Measurements from ENCODE around the gene PHAF1.

The PHAF1 gene

DNA sequence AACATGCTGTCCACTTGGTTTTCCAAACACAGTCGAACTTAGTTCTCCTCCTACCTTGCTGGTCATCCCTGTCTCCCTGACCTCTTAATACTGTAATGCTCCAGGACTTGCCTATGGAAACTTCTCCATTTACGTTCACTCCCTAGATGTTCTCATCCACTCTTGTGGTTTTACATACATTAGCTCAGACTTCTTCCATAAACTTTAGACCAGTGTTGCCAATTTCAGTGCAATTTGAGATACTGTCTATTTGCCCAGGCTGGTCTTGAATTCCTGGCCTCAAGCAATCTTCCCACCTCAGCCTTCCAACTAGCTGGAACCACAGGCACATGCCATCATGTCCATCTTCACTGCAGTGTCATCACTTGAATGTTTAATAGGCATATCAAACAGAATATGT is 72.5 kb downstream of the PHAF1 start:
- no peak for DNase-seq (ENCODE audit: low spot score)

DNA sequence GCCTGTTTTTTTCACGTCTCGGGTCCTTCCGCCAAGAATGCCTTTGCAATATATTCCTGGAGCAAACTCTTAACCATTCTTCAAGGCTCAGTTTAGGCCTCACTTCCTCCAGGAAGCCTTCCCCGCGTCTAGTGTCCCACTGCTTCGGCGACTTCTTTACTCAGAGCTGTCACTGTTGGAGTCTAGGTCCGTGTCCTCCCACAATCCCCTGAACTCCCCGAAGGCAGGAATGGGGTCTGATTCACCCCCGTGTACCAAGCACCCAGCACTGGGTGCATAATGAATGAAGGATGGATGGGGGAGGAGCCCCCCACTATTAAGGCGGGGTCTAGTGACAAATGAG is 73.5 kb downstream of the PHAF1 start:
- no peak for DNase-seq (ENCODE audit: low spot score)

DNA sequence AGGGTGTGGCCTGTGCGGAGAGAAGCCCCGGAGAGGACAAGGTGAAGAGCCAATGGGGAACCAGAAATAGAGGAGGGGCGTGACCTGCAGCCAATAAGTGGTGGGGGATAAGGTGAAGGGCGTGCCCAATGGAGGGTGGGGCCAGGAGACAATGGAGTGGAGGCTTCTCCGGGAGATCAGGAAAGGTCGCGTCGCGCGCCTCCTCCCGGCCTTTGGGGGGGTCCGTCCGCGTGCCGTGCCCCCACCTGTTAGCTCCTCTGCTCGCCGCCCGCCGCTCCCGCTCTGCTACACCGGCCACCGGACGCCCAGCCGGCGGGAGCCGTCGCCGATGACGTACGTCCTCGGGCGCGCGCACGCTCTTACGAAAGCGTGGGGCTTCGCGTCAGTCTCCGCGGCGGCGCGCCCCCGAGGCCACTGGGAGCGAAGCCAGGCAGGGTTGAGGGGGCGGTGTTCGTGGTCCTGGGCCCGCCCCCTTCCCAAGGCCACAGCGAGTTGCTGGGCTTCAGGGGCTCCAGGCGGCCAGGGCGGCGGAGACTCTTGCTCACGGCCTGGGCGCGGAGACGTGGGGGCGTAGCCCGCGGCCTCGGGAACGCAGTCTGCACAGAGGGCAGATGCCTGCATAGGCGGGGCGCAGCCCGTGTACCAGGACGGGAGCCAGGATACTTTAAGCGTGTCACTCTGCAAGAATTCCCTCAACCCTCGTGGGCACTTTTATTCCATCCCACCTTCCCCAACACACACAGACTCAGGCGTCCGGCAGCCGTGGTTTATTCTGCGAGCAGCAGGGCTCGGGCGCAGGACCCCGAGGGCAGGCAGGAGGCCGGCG is 74.1 kb downstream of the PHAF1 start, which contains the start of gene MATCAP1:
Gene MATCAP1, minus strand, starts transcription at position 337 of the 826 bp plus-strand sequence. CDS start 3,353 bp downstream, outside the sequence.
- DNase-seq (ENCODE audit: low spot score): peak; percentile 99

DNA sequence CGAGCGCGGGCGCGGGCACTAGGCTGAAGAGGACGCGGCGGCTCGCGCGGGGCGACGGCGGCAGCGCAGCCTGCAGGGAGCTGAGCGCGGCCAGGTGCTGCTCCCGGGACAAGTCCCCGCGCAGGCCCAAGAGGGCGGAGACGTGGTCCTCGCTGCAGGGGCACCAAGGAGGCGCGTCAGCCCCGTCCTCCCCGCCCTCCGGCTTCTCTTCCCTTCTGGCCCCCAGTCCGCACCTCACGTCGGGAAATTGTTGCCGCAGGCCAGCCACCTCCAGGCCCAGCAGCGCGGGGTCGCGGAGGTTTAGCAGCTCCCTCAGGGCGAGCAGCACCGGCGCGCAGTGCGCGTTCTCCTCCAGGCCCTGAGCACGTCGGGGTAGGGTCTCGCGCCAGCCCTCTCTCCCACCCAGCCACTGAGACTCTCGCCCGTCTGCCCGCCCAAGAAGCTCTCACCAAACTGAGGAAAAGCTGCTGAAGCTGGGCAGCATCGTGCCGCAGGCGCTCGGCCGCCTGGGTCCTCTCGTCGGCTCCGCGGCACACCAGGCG is 74.8 kb downstream of the PHAF1 start:
- DNase-seq (ENCODE audit: low spot score): no peak

DNA sequence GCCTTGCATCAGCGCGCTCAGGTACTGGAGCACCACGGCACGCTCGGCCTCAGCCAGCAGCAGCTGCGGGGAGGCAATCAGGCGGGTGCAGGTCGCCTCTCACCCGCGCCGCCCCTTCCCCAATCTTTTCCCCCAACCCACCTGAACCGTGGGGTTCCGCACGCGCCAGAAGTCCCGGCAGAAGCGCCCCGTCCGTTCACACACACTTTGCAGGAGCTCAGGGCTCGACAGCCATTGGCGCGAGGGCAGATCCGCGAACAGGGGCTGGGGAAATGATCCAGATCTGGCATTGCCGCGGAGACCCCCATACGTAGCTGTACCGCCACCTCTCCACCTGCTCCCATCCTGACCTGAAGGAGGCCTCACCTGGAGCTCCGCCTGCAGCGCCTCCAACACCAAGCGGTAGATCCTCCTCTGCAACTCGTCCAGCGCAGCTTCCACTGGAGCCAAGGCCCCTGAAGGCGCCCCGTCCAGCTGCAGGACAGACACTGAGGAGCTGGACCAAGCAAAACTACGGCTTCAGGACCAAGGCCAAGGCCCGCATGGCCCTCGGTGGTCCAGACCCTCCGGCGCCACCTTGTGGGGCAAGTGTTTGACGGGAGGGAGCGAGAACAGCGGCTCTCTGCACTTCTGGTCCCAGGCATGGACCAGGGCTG is 75.4 kb downstream of the PHAF1 start:
- peak; percentile 91 for DNase-seq (ENCODE audit: low spot score)

DNA sequence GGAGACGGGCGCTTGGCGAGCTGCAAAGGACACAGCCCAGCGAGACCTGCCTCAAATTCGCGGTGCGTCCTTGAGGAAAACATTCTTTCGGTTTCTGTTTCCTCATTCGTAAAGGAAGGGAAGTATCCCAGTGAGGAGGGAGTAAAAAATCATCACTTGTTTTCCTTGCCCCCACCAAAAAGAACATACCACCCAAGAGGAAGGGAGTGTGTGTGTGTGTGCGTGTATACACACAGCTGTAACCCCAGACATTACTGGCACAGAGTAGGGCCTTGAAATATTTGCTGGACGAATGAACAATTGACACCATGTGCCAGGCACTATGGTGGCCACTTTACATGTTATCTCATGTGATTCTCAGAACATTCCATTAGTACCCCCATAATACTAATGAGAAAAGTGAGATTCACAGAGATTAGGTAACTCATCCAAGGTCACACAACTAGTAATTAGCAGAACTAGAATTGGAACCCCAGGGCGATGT is 76.0 kb downstream of the PHAF1 start:
- DNase-seq (ENCODE audit: low spot score): no peak

DNA sequence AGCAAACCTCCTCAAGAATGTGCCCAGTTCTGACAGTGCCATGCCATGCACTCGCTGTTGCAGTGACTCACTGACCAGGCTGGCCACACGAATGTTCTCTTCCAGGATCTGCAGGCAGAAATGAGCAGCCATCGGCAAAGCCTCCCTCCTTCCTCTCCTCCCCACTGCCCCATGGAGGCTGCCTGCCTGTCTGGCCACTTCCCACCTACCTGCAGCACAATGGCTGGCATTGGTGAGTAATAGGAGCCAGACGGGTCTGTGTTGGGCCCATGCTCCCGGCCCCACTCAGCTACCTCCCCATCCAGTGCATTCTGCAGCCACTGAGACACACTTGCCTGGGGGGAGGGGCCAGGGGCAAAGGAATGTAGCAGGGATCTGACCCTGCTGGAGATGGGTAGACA is 76.8 kb downstream of the PHAF1 start:
- no peak for DNase-seq (ENCODE audit: low spot score)

DNA sequence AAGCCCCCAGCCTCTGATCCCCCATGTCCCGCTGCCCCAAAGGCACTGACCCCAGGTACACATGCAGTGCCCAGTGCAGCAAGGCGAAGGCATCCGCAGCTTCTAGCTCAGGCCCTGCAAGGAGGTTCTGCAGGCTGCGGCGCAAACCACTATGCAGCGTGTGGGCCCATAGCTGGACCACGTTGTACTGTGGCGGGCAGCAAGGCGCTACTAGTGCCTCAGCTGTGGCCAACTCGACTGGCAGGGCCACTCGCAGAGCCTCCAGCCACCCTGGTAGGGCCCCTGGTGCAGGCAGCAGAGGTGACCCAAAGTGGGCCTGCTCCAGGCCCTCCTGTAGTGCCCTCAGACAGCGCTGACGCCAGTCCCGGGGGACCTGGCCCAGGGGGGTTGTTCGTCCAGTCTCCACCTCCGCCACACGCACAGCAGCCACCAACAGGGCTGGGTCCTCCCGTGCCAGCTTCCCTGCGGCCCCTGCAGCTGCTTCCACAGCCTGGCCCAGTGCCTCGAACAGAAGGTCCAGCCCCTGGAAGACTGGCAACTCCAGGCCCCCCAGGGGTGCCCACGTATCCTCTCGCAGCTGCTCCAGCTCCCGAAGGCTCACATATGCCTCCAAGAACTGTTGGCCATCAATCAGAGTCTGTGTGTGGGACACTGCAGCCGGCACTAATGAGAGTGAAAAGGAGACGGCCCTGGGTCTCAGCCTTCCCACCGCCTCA is 77.6 kb downstream of the PHAF1 start:
- DNase-seq (ENCODE audit: low spot score): no peak

DNA sequence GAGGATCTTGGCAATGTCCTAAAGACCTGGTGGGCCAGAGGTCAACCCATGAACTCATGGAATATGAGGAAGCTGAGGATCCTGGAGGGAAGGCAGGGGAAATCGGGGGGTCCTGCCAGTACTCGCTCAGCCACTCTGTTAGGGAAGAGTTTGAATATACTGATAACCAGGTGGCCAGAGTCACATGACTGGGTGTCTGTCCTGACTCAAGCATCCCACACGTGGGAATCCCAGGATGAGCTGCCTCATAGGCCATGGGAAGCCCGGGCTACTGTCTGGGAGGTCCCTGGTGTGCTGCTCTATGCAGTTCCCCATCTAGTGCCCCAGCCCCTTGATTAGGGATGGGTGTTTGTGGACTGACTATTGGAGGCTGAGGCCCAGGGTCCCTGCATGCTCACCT is 78.6 kb downstream of the PHAF1 start:
- no peak for DNase-seq (ENCODE audit: low spot score)

DNA sequence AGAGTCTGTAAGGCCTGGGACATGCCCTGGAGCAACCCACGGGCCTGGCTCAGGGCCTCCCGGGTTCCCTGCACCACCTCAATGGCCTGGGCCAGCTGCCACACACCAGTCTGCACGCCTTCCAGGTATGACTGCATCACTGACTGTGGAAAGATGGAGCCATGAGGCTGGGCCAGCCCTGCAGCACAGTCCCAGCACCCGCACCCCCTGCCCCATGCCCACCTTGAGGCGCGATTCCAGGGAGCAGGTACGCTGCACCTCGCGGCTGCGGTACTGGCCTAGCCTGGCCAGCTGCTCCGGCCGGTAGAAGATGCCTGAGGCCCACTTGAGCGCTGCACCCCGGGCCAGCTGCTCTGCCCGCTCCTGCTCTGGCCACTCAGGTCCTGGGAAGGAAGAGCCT is 79.1 kb downstream of the PHAF1 start:
- DNase-seq (ENCODE audit: low spot score): no peak

DNA sequence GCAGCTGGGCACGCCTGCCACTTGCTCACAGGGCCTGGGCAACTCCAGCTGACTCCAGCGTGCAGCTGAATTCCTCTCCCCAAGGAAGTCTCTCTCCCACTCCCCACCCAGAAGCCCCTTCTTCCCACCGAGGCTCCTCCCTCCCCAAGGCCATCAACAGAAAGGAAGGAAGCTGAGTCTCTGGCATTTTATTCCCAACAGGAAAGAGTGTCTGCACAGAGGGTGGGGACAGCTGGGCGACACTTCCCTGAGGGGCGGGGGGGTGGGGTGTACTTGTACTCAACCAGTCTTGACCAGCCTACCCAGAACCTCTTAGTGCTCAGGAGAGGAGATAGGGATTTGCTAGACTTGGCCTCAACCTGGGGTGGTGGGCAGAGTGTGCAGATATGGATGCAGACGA is 80.3 kb downstream of the PHAF1 start, which contains the start of gene EXOC3L1:
Gene EXOC3L1, minus strand, starts transcription at position 96 of the 400 bp plus-strand sequence. CDS start 460 bp downstream, outside the sequence.
- no peak for DNase-seq (ENCODE audit: low spot score)

DNA sequence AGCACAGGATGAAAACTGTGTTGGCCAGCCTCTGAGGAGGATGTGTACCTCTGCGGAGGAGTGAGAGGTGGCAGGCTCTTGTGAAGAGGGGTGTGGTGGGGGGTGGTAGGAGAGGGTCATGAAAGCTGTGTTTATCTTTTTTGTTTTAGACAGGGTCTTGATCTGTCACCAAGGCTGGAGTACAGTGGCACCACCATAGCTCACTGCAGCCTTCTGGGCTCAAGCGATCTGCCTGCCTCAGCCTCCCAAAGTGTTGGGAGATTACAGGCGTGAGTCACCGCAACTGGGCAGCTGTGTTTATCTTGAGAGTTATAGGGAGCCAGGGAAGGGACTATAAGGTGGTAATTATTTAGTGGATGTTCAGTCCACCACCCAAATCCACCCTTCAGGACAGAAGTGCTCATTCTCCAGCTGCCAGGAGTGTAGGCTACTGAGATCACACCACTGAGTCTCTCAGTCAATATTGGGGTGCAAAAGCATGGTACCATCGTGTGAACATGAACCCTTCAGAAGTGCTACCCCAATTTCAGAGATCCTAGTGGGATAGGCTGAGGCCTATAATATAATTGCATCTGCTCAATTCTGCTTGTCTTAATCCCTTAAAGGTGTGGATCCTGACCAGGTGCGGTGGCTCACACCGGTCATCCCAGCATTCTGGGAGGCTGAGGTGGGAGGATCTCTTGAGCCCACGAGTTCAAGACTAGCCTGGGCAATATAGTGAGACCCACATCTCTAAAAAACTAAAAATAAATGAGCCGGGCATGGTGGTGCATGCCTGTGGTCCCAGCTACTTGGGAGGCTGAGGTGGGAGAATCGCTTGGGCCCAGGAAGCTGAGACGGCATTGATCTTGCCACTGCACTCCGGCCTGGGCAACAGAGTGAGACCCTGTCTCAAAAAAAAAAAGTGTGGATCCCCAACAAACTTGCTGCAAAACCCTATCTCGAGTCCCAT is 81.0 kb downstream of the PHAF1 start:
- DNase-seq (ENCODE audit: low spot score): no peak

DNA sequence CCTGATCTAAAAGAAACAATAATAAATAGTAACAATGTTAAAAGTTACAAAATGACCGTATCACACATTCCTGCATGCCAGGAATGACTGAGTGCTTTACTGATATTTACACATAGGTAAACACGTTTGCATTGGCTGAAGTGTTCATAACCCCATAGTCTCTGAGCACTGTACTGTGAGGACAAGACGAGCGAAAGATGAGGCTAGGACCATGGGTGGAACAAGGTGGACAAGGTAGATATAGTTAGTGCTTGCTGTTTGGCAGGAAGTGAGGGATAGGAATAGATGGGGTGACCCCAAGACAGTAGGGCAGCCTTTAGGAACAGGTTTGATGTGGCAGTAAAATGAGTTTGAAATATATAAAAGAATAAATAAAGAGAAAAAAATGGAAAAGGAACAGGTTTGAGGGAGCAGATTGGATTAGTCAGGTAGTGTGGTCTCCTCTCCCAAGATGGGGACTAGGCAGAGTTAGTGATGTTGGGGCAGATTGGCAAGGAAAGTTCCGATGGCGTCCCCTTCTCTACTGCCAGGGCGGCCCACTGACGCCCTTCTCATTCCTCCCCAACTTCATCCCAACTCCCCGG is 81.8 kb downstream of the PHAF1 start:
- no peak for DNase-seq (ENCODE audit: low spot score)

DNA sequence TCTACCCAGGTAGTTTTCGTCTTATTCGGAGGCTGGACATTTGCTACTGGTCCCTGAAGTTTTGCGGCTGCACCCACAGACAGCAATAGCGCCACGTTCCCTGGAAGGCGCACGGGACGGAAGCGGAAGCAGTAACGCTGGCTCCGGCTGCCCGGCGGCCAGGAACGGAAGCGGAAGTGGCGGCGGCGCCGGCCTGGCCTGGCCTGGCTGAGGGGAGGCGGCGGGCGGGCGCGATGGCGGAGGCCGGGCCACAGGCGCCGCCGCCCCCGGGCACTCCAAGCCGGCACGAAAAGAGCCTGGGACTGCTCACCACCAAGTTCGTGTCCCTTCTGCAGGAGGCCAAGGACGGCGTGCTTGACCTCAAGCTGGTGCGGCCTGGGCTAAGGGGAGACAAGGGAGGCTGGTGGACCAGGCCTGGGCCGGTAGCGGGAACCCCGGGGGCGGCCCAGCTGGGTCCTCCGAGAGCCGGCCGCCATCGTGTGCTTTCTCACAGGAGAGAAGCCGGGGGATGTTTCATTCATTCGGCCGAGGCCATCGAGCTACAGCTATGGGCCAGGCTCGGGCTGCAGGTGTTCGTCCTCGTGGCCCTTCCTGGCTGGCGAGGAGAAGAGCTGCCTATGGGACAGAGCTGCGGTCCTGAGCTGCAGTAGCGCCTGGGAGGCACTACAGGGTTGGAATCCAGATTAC is 82.4 kb downstream of the PHAF1 start, which contains the start of gene E2F4:
Gene E2F4, plus strand, starts transcription at position 161 of the 687 bp plus-strand sequence. Its CDS starts 73 bp downstream, at position 234.
- DNase-seq (ENCODE audit: low spot score): peak; percentile 94

DNA sequence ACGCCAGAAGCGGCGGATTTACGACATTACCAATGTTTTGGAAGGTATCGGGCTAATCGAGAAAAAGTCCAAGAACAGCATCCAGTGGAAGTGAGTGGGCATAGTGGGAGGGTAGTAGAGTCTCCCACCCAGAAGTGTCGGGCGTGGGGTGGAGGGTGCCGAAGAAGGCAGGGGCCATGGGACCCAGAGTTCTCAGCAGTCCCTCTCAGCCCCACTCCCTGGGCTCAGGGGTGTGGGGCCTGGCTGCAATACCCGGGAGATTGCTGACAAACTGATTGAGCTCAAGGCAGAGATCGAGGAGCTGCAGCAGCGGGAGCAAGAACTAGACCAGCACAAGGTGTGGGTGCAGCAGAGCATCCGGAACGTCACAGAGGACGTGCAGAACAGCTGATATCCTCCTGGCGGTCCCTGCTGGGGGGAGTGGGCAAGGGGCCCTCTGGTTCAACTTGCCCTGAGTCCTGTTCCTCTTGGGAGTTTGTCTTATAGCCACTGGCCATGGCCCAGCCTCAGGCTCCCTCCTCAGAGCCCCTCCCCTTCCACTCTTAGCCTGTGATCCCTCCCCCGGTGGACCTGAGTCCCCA is 83.1 kb downstream of the PHAF1 start:
- peak; percentile 38 for DNase-seq (ENCODE audit: low spot score)

DNA sequence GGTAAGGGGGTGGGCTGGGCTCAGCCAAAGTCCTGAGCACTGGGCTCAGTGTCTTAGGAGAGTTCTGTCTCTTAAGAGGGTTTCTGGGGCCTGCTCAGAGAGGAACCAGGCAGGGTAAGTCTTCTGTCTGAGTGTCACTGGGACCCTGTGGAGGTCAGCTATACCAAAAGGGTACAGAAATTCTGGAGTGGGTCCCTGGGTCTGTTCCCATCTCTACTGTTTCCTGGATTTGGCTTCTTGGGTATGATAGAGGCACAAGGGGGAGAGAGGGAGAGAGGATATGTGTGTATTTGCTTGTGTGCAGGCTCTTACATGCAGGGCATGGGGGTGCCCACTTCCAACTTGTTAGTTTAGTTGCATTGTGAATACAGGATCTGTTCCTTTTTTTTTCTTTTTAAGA is 83.8 kb downstream of the PHAF1 start:
- DNase-seq (ENCODE audit: low spot score): no peak

DNA sequence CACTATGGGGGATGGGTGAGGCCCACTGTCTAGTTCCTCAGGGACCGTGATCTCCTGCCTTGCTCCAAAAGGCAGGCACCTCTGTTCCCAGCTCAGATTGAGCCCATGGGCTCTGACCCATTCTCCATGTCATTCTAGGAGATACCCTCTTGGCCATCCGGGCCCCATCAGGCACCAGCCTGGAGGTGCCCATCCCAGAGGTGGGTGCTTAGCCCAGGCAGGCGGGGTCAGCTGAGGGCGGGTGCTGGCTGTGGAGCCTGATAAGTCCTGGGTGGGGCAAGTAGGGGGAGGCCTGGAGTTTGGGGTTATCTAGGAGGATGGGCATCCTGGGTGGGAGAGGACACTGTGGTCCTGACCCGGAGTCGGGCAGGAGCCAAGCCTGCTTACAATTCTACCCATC is 84.5 kb downstream of the PHAF1 start:
- DNase-seq (ENCODE audit: low spot score): no peak

DNA sequence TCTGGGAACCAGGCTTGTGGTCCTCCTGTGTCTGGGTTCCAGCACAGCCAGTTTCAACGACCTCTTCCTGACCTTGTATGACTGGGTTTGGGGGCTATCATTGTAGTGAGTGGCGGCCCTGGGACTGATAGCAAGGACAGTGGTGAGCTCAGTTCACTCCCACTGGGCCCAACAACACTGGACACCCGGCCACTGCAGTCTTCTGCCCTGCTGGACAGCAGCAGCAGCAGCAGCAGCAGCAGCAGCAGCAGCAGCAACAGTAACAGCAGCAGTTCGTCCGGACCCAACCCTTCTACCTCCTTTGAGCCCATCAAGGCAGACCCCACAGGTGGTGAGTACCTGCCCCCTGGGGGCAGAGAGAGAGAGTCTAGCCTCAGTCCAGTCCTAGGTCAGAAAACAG is 85.9 kb downstream of the PHAF1 start:
- no peak for DNase-seq (ENCODE audit: low spot score)

DNA sequence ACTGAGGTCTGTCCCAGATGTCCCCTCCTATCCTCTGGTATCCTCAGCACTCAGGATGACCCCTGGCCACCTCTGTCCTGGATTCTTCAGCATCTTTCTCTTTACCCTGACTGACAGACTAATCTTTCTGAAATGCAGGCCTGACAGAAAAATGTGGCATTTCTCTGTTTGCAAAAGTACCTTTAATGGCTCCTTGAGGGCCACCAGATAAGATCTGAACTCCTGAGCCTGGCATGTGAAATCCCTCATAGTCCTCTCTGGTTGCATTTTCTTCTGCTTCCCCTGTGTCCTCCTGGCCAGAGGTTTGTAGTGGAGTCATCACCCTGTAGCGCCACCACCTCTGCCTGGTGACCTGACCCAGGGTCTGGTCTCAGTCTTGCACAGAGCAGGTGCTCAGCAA is 87.1 kb downstream of the PHAF1 start:
- no peak for DNase-seq (ENCODE audit: low spot score)

DNA sequence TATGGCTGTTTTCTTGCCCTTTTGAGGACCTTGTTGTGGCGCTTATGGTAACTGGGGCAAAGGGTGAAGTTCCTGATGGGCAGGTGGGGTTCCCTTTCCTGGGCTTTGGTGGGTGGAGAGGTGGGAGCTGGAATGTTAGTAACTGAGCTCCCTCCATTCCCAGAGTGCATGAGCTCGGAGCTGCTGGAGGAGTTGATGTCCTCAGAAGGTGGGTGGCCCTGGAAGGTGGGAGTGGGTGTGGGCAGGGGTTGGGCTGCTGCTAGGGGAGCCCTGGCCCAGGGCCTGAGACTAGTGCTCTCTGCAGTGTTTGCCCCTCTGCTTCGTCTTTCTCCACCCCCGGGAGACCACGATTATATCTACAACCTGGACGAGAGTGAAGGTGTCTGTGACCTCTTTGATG is 88.0 kb downstream of the PHAF1 start:
- DNase-seq (ENCODE audit: low spot score): no peak

Measured in RKO (cell line).